Trophoblast cell (in vitro differentiated cells and primary cell): ENCODE data around the gene EFHC2. TPM values are rescaled to one million over a fixed set of nuclear protein-coding genes. Genes with fewer than 3 reads are reported as not detected.

Source experiments
- DNase-seq, 2 donors: peaks; one replicate each; pipeline ENCODE4 v3.0.0-alpha.2; 2016
- H2AFZ ChIP-seq: 2 replicates; pipeline ENCODE4 v1.6.1; 2013; ENCODE audit warnings: low read length, moderate library complexity, mild to moderate bottlenecking; ENCODE audit not compliant: insufficient read depth, poor library complexity
- H2AK5ac ChIP-seq: 2 replicates; pipeline ENCODE4 v1.6.1; 2013; ENCODE audit warnings: mild to moderate bottlenecking, low read length
- H2BK120ac ChIP-seq: 2 replicates; pipeline ENCODE4 v1.6.1; 2013; ENCODE audit warnings: low read length, mild to moderate bottlenecking, moderate library complexity; ENCODE audit not compliant: insufficient read depth, poor library complexity
- H2BK12ac ChIP-seq: 2 replicates; pipeline ENCODE4 v1.6.1; 2013; ENCODE audit warnings: mild to moderate bottlenecking, low read length, moderate library complexity
- H2BK5ac ChIP-seq: 2 replicates; pipeline ENCODE4 v1.6.1; 2013; ENCODE audit warnings: low read length, low read depth, moderate library complexity, mild to moderate bottlenecking; ENCODE audit not compliant: poor library complexity
- H3K14ac ChIP-seq: 2 replicates; pipeline ENCODE4 v1.6.1; 2013; ENCODE audit warnings: mild to moderate bottlenecking, low read length
- H3K18ac ChIP-seq: 2 replicates; pipeline ENCODE4 v1.6.1; 2013; ENCODE audit warnings: mild to moderate bottlenecking, low read length
- H3K23ac ChIP-seq: 2 replicates; pipeline ENCODE4 v1.6.1; 2013; ENCODE audit warnings: low read length
- H3K27ac ChIP-seq: 2 replicates; pipeline ENCODE4 v1.5.1; 2013; ENCODE audit warnings: low read depth, mild to moderate bottlenecking, inconsistent platforms, low read length, moderate library complexity
- H3K27me3 ChIP-seq: 2 replicates; pipeline ENCODE4 v1.6.1; 2013; ENCODE audit warnings: inconsistent platforms, mild to moderate bottlenecking, low read length, moderate library complexity; ENCODE audit not compliant: insufficient read depth
- H3K36me3 ChIP-seq, 2 experiments: 1 replicate in 1 of 2; 2 replicates in 1 of 2; pipeline ENCODE4 v1.6.1; 2013; ENCODE audit warnings: low read length in 2 of 2, mild to moderate bottlenecking in 2 of 2, moderate library complexity in 1 of 2; ENCODE audit not compliant: insufficient read depth in 2 of 2, control insufficient read depth in 1 of 2
- H3K4ac ChIP-seq: 2 replicates; pipeline ENCODE4 v1.6.1; 2013; ENCODE audit warnings: low read depth, mild to moderate bottlenecking, low read length, moderate library complexity
- H3K4me1 ChIP-seq, 2 experiments: 1 replicate in 1 of 2; 2 replicates in 1 of 2; pipeline ENCODE4 v1.6.1; 2013; ENCODE audit warnings: low read length in 2 of 2, mild to moderate bottlenecking in 2 of 2, moderate library complexity in 1 of 2; ENCODE audit not compliant: insufficient read depth in 2 of 2, control insufficient read depth in 1 of 2
- H3K4me2 ChIP-seq: 2 replicates; pipeline ENCODE4 v1.6.1; 2013; ENCODE audit warnings: inconsistent platforms, mild to moderate bottlenecking, low read length, moderate library complexity
- H3K4me3 ChIP-seq: 2 replicates; pipeline ENCODE4 v1.5.1; 2013; ENCODE audit warnings: mild to moderate bottlenecking, low read depth, low read length, inconsistent platforms
- H3K79me1 ChIP-seq: one replicate; pipeline ENCODE4 v1.6.1; 2013; ENCODE audit warnings: low read length
- H3K79me2 ChIP-seq: 2 replicates; pipeline ENCODE4 v1.6.1; 2013; ENCODE audit warnings: low read length, mild to moderate bottlenecking; ENCODE audit not compliant: control insufficient read depth, insufficient read depth, poor library complexity
- H3K9ac ChIP-seq: 2 replicates; pipeline ENCODE4 v1.6.1; 2013; ENCODE audit warnings: mild to moderate bottlenecking, low read length
- H3K9me3 ChIP-seq: 2 replicates; pipeline ENCODE4 v1.6.1; 2013; ENCODE audit warnings: low read depth, mild to moderate bottlenecking, control low read depth, inconsistent platforms, low read length; ENCODE audit not compliant: insufficient read depth
- H4K12ac ChIP-seq: 2 replicates; pipeline ENCODE4 v1.6.1; 2013; ENCODE audit warnings: low read depth, mild to moderate bottlenecking, low read length, moderate library complexity
- H4K8ac ChIP-seq: 2 replicates; pipeline ENCODE4 v1.6.1; 2013; ENCODE audit warnings: low read depth, mild to moderate bottlenecking, low read length, moderate library complexity
- H4K91ac ChIP-seq: one replicate; pipeline ENCODE4 v1.6.1; 2013; ENCODE audit warnings: low read depth, mild to moderate bottlenecking, low read length, moderate library complexity
- WGBS: extraction: QIAGEN DNeasy Blood & Tissue Kit; methylation state at CpG from one replicate; pipeline ENCODE4 v1.1.7; 2013; ENCODE audit warnings: missing lambda C conversion rate; ENCODE audit not compliant: insufficient read length, insufficient coverage; ENCODE audit errors: extremely low coverage; 5-methylcytosine and 5-hydroxymethylcytosine counted together
- polyA plus RNA-seq: library from polyadenylated mRNA; stranded (reverse); fragments of 200-250 nt; gene quantifications from 2 replicates; pipeline ENCODE4 v1.2.3, GENCODE V29; 2013

The EFHC2 gene
- polyA plus RNA-seq: 0.40 and 0.41 TPM in 2 replicates

- Histone ChIP-seq H3K4me2 (peak within 1 kb of the TSS; percentile 73), H4K12ac (peak within 1 kb of the TSS; percentile 75), H2BK120ac (no peak within 1 kb of the TSS), H3K4ac (no peak within 1 kb of the TSS), H3K79me2 (no peaks in the 10 kb centered on the region), H3K14ac (no peak within 1 kb of the TSS), H2AK5ac (no peak within 1 kb of the TSS), H3K18ac (no peak within 1 kb of the TSS), H4K8ac (peak within 1 kb of the TSS; percentile 54), H3K36me3 (no peaks in the 10 kb centered on the region), H2BK5ac (no peak within 1 kb of the TSS), H2AFZ (peak within 1 kb of the TSS; percentile 63), H3K4me1 (no peaks in the 10 kb centered on the region), H3K4me3 (peak within 1 kb of the TSS; percentile 70), H2BK12ac (no peak within 1 kb of the TSS), H3K9me3 (no peaks in the 10 kb centered on the region), H3K27ac (no peak within 1 kb of the TSS), H3K9ac (no peak within 1 kb of the TSS), H3K27me3 (no peaks in the 10 kb centered on the region), H4K91ac (no peak within 1 kb of the TSS), H3K23ac (no peak within 1 kb of the TSS), H3K79me1 (peaks cover 1% of the 10 kb centered on the region)
- peak in 1 of 2 donors; percentile 42 for DNase-seq
- WGBS: no CpG with 5 or more reads among the region's 39 CpGs
Observed at GRCh38 chrX:44343412-44344141, at the start of gene EFHC2. Gene EFHC2, minus strand, starts transcription at chrX:44343672. Its CDS starts 84 bp downstream, at chrX:44343588.

- no peak overlapping the region for H2AK5ac ChIP-seq
- no peak overlapping the region for H3K18ac ChIP-seq
- no peak overlapping the region for H3K14ac ChIP-seq
- no peaks in the 10 kb centered on the region for H3K79me2 ChIP-seq
- H3K27me3 ChIP-seq: no peaks in the 10 kb centered on the region
- H2AFZ ChIP-seq: no peak overlapping the region
- no peak overlapping the region for H2BK12ac ChIP-seq
- H3K4me2 ChIP-seq: no peak overlapping the region
- no peak for DNase-seq
- H4K12ac ChIP-seq: no peak overlapping the region
- H3K9ac ChIP-seq: no peak overlapping the region
- H3K27ac ChIP-seq: no peak overlapping the region
- no peaks in the 10 kb centered on the region for H3K79me1 ChIP-seq
- H2BK5ac ChIP-seq: no peak overlapping the region
- no peak overlapping the region for H4K91ac ChIP-seq
- no peak overlapping the region for H3K4me3 ChIP-seq
- H4K8ac ChIP-seq: no peak overlapping the region
- H2BK120ac ChIP-seq: no peak overlapping the region
- no peaks in the 10 kb centered on the region for H3K9me3 ChIP-seq
- H3K4ac ChIP-seq: no peak overlapping the region
- H3K4me1 ChIP-seq: no peaks in the 10 kb centered on the region
- H3K36me3 ChIP-seq: no peaks in the 10 kb centered on the region
- WGBS: no CpG with 5 or more reads among the region's 1 CpG
- H3K23ac ChIP-seq: no peak overlapping the region
Observed at GRCh38 chrX:44392767-44393166, 49.3 kb upstream of the EFHC2 start.

GRCh38 chrX:44384688-44385338 is 41.3 kb upstream of the EFHC2 start:
- no peak overlapping the region for H2BK5ac ChIP-seq

GRCh38 chrX:44382871-44383270 is 39.4 kb upstream of the EFHC2 start:
- no peak overlapping the region for H3K4me2 ChIP-seq
- no peaks in the 10 kb centered on the region for H3K79me2 ChIP-seq
- DNase-seq: no peak
- H3K4ac ChIP-seq: no peak overlapping the region
- no peak overlapping the region for H4K91ac ChIP-seq
- H3K27ac ChIP-seq: no peak overlapping the region
- H3K14ac ChIP-seq: no peak overlapping the region
- H3K23ac ChIP-seq: no peak overlapping the region
- no peak overlapping the region for H2BK120ac ChIP-seq
- H4K12ac ChIP-seq: no peak overlapping the region
- no peaks in the 10 kb centered on the region for H3K4me1 ChIP-seq
- no peak overlapping the region for H3K4me3 ChIP-seq
- no peak overlapping the region for H2AFZ ChIP-seq
- H3K27me3 ChIP-seq: no peaks in the 10 kb centered on the region
- no peak overlapping the region for H2BK5ac ChIP-seq
- H3K9ac ChIP-seq: no peak overlapping the region
- no peaks in the 10 kb centered on the region for H3K9me3 ChIP-seq
- no peak overlapping the region for H3K18ac ChIP-seq
- WGBS: no CpG with 5 or more reads among the region's 1 CpG
- H3K79me1 ChIP-seq: no peaks in the 10 kb centered on the region
- H4K8ac ChIP-seq: no peak overlapping the region
- no peaks in the 10 kb centered on the region for H3K36me3 ChIP-seq
- H2AK5ac ChIP-seq: no peak overlapping the region
- H2BK12ac ChIP-seq: no peak overlapping the region

More at GRCh38 chrX:44384688-44385338, 41.3 kb upstream of the EFHC2 start:
- no peak overlapping the region for H2AK5ac ChIP-seq
- H3K79me2 ChIP-seq: no peaks in the 10 kb centered on the region
- no peaks in the 10 kb centered on the region for H3K36me3 ChIP-seq
- H2BK12ac ChIP-seq: no peak overlapping the region
- no peak overlapping the region for H2AFZ ChIP-seq
- H3K9me3 ChIP-seq: no peaks in the 10 kb centered on the region
- no peaks in the 10 kb centered on the region for H3K4me1 ChIP-seq
- H3K27ac ChIP-seq: no peak overlapping the region
- H4K12ac ChIP-seq: no peak overlapping the region
- H3K4me3 ChIP-seq: no peak overlapping the region
- no peak overlapping the region for H3K23ac ChIP-seq
- no peak overlapping the region for H3K4ac ChIP-seq
- H2BK120ac ChIP-seq: no peak overlapping the region
- no peak overlapping the region for H3K9ac ChIP-seq
- H3K14ac ChIP-seq: no peak overlapping the region
- no peak overlapping the region for H4K8ac ChIP-seq
- no peaks in the 10 kb centered on the region for H3K79me1 ChIP-seq
- H3K4me2 ChIP-seq: no peak overlapping the region
- no peak overlapping the region for H4K91ac ChIP-seq
- no peak overlapping the region for H3K18ac ChIP-seq
- DNase-seq: peak; percentile 12 to 66
- no CpG with 5 or more reads among the region's 4 CpGs for WGBS
- H3K27me3 ChIP-seq: no peaks in the 10 kb centered on the region
